Measurements from ENCODE around the gene LSM2.

DNA sequence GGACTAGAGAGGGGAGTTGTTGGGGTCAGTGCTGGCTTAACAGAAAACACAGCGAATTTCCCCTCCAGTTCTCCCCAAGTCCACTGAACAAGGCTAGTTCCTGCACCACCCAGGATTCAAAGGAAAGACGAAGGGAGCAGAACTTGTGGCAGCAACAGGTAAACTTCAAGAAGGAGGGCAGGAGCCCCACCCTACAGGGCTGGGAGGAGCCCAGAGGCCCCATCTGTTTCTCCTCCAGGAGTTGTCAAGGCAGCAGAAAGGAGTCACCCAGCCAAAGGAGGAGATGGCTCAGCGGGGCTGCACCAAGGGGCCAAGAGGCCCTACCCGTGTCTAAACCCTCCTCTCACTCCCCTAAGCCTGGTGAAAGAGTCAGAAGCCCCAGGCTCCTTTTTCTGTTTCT, 42.6 kb downstream of the LSM2 start:
- TF ChIP-seq, protein P1, sequence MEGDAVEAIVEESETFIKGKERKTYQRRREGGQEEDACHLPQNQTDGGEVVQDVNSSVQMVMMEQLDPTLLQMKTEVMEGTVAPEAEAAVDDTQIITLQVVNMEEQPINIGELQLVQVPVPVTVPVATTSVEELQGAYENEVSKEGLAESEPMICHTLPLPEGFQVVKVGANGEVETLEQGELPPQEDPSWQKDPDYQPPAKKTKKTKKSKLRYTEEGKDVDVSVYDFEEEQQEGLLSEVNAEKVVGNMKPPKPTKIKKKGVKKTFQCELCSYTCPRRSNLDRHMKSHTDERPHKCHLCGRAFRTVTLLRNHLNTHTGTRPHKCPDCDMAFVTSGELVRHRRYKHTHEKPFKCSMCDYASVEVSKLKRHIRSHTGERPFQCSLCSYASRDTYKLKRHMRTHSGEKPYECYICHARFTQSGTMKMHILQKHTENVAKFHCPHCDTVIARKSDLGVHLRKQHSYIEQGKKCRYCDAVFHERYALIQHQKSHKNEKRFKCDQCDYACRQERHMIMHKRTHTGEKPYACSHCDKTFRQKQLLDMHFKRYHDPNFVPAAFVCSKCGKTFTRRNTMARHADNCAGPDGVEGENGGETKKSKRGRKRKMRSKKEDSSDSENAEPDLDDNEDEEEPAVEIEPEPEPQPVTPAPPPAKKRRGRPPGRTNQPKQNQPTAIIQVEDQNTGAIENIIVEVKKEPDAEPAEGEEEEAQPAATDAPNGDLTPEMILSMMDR (IDR thresholded peaks at IDR 0.05), result no peak
- TF ChIP-seq POLR2A (IDR thresholded peaks at IDR 0.05; ENCODE audit: low read length), result no peak
- no peak for TF ChIP-seq MAZ (IDR thresholded peaks at IDR 0.05; ENCODE audit: borderline replicate concordance, low read depth, low read length)
- no peak for TF ChIP-seq HDAC2 (IDR thresholded peaks at IDR 0.05)
- TF ChIP-seq MYC (IDR thresholded peaks at IDR 0.05; ENCODE audit: borderline replicate concordance, low read length), result no peak
- TF ChIP-seq PHF8 (IDR thresholded peaks at IDR 0.05; ENCODE audit: borderline replicate concordance, low read depth), result no peak
- TF ChIP-seq SMC3 (IDR thresholded peaks at IDR 0.05), result no peak
- no peak for TF ChIP-seq JUN (IDR thresholded peaks at IDR 0.05)
- TF ChIP-seq, protein P2, sequence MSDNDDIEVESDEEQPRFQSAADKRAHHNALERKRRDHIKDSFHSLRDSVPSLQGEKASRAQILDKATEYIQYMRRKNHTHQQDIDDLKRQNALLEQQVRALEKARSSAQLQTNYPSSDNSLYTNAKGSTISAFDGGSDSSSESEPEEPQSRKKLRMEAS (IDR thresholded peaks at IDR 0.05), result no peak

Measured in A549 (cell line).